CD4-positive, CD25-positive, alpha-beta regulatory T cell (primary cell): ENCODE results near the gene PGC. TPM values are rescaled to one million over a fixed set of nuclear protein-coding genes. Genes with fewer than 3 reads are reported as not detected.
"Not testable (repeated sequence)": the region's sequence is repeated elsewhere in the genome, so short reads cannot be mapped to it uniquely, and the experiment has no call there.

Source experiments
- ATAC-seq, 2 donors: fragments of 150-1000 bp; cut with Tn5 transposase; one replicate each; pipeline ENCODE4 v1.10.0; 2021; ENCODE audit warnings: low read depth in 2 of 2, moderate number of reproducible peaks in 2 of 2, moderate library complexity in 1 of 2
- DNase-seq, 3 donors: peaks; one replicate each; pipeline versions ENCODE4 v3.0.0 to v3.0.0-alpha.2; 2012 to 2022; ENCODE audit warnings: mixed read lengths in 1 of 3
- H3K27ac ChIP-seq: one replicate; pipeline ENCODE4 v1.7.0; 2013; ENCODE audit warnings: mild to moderate bottlenecking, low read length; ENCODE audit not compliant: insufficient read depth, poor library complexity, severe bottlenecking
- H3K27me3 ChIP-seq: one replicate; pipeline ENCODE4 v1.7.0; 2013; ENCODE audit warnings: low read length; ENCODE audit not compliant: control insufficient read depth, insufficient read depth
- H3K36me3 ChIP-seq: one replicate; pipeline ENCODE4 v1.7.0; 2013; ENCODE audit warnings: mild to moderate bottlenecking, low read length, moderate library complexity; ENCODE audit not compliant: control insufficient read depth, insufficient read depth
- H3K4me1 ChIP-seq: 2 replicates; pipeline ENCODE4 v1.7.0; 2013; ENCODE audit warnings: mild to moderate bottlenecking, low read length; ENCODE audit not compliant: insufficient read depth, control insufficient read depth, poor library complexity, severe bottlenecking
- H3K4me3 ChIP-seq: one replicate; pipeline ENCODE4 v1.7.0; 2013; ENCODE audit warnings: low read depth, mild to moderate bottlenecking, low read length, moderate library complexity
- H3K9me3 ChIP-seq, 2 experiments: 1 replicate in 1 of 2; 2 replicates in 1 of 2; pipeline ENCODE4 v1.7.0; 2013; ENCODE audit warnings: low read length in 2 of 2, mild to moderate bottlenecking in 1 of 2, moderate library complexity in 1 of 2; ENCODE audit not compliant: control insufficient read depth in 2 of 2
- H3K27ac Mint-ChIP-seq, 3 donors: one replicate each; pipeline ENCODE4 v1.8.0; 2020 to 2022; ENCODE audit warnings: mild to moderate bottlenecking in 3 of 3, mixed read lengths in 3 of 3, moderate library complexity in 2 of 3
- H3K27me3 Mint-ChIP-seq: one replicate; pipeline ENCODE4 v1.8.0; 2022; ENCODE audit warnings: mild to moderate bottlenecking, mixed read lengths
- H3K36me3 Mint-ChIP-seq: one replicate; pipeline ENCODE4 v1.8.0; 2020; ENCODE audit warnings: mixed read lengths
- H3K4me1 Mint-ChIP-seq, 4 donors: one replicate each; pipeline ENCODE4 v1.8.0; 2020 to 2022; ENCODE audit warnings: mixed read lengths in 4 of 4, mild to moderate bottlenecking in 1 of 4
- H3K4me3 Mint-ChIP-seq, 4 donors: one replicate each; pipeline ENCODE4 v1.8.0; 2020 to 2022; ENCODE audit warnings: mild to moderate bottlenecking in 4 of 4, mixed read lengths in 4 of 4, moderate library complexity in 3 of 4
- H3K9me3 Mint-ChIP-seq, 7 donors: one replicate each; pipeline ENCODE4 v1.8.0; 2020 to 2022; ENCODE audit warnings: mixed read lengths in 7 of 7, mild to moderate bottlenecking in 3 of 7, moderate library complexity in 2 of 7
- polyA plus RNA-seq, 4 donors: library from polyadenylated mRNA; unstranded; fragments of 300-500 nt; fragmentation: Illumina TruSeq; gene quantifications; one replicate each; pipeline ENCODE4 v1.2.3, GENCODE V29; 2021
- total RNA-seq: library from RNA; stranded (reverse); gene quantifications from one replicate; pipeline ENCODE4 v1.2.3, GENCODE V29; 2022

The PGC gene
- total and polyA plus RNA-seq, 5 donors from 2014 or later, result not detected

- Mint-ChIP-seq H3K4me1 (no peaks in the 10 kb centered on the region), H3K27me3 (peaks cover 2% of the 10 kb centered on the region), H3K27ac (peak overlapping the region in 1 of 3 donors; percentile 76), H3K36me3 (peaks cover 21% of the 10 kb centered on the region), H3K9me3 (no peaks in the 10 kb centered on the region), H3K4me3 (no peak overlapping the region)
- H3K36me3 ChIP-seq, result peaks cover 31% of the 10 kb centered on the region
- no peak for ATAC-seq
- H3K4me1 ChIP-seq, result no peaks in the 10 kb centered on the region
- H3K9me3 ChIP-seq, result no peaks in the 10 kb centered on the region
- H3K27me3 ChIP-seq, result no peaks in the 10 kb centered on the region
- H3K27ac ChIP-seq, result no peak overlapping the region
- no peak overlapping the region for H3K4me3 ChIP-seq
- DNase-seq, result no peak
These were observed 24.1 kb upstream of the PGC start for GRCh38 chr6:41771058-41771983.

GRCh38 chr6:41770381-41771057, 23.3 kb upstream of the PGC start:
- H3K4me1 Mint-ChIP-seq, result no peaks in the 10 kb centered on the region
- peaks cover 0 to 1% (median 0%) of the 10 kb centered on the region in 7 donors for H3K9me3 Mint-ChIP-seq
- peaks cover 4% of the 10 kb centered on the region for H3K27me3 Mint-ChIP-seq
- no peak overlapping the region for H3K4me3 ChIP-seq
- H3K27ac ChIP-seq, result no peak overlapping the region
- peaks cover 21% of the 10 kb centered on the region for H3K36me3 Mint-ChIP-seq
- no peak overlapping the region for H3K4me3 Mint-ChIP-seq
- no peak overlapping the region for H3K27ac Mint-ChIP-seq
- no peaks in the 10 kb centered on the region for H3K27me3 ChIP-seq
- ATAC-seq, result no peak
- H3K4me1 ChIP-seq, result no peaks in the 10 kb centered on the region
- H3K9me3 ChIP-seq, result no peaks in the 10 kb centered on the region
- H3K36me3 ChIP-seq, result peaks cover 30% of the 10 kb centered on the region
- no peak for DNase-seq

DNA sequence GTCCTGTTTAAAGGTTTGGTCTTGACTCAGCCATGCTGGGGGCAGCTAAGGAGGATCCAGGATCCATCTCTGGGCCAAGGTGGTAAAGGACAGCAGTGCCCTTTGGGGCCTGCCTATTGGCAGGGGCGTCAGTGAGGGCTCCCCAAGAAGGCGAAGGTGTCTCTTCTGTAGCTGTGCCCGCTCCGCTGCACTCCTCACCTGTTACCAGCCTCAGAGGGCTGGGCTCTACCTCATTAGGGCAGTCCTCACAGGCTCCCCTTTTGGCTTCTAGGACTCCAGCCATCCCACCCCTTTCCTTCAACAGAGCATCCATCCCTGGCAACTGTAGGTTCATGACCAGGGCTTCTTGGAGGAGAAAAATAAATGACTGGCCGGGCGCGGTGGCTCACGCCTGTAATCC, 22.2 kb upstream of the PGC start:
- no peaks in the 10 kb centered on the region for H3K9me3 ChIP-seq
- no peak overlapping the region for H3K4me3 ChIP-seq
- ATAC-seq (no peak), DNase-seq (no peak)
- H3K27ac ChIP-seq, result no peak overlapping the region
- H3K36me3 ChIP-seq, result peaks cover 19% of the 10 kb centered on the region
- H3K4me1 ChIP-seq, result no peaks in the 10 kb centered on the region
- Mint-ChIP-seq H3K27ac (peak overlapping the region in 1 of 3 donors; percentile 47), H3K4me1 (no peaks in the 10 kb centered on the region), H3K36me3 (peaks cover 13% of the 10 kb centered on the region), H3K9me3 (peaks cover 0 to 1% (median 0%) of the 10 kb centered on the region in 7 donors), H3K27me3 (peaks cover 4% of the 10 kb centered on the region), H3K4me3 (peak overlapping the region in 1 of 4 donors; percentile 15)
- no peaks in the 10 kb centered on the region for H3K27me3 ChIP-seq

DNA sequence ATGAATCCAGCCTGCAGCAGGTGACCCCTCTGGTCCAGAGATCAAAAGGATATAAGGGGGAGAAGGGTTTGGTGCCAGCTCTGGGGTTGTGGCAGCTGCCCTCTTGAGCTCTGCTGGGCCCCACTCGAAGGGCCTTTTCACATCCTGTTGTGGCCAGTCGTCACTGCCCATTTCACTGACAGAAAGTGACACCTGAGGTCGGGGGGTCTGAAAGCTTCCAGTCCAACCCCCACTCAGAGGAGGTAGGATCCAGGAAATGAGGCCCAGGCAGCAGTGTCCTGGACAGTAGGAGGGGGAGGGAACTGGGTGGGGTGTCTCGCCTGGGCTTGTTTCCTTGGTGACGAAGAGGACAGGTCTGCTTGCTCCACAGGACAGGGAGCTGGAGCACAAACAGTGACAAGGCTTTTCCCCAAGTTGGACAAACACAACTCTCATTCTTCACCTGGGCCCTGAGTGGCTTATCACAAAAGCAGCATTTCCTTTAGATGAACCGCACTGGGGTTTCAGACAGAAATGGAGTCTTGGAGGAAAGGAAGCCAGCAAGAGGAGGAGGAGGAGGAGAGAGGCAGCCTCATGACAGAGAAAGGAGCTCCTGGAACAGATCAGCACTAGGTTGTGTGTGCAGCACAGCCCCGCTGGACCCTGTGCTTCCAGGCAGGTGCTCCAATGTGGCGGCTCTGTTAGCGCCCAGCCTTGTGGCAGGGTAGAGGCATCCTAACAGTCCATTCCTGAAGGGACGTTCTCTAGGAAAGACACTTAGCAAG, 21.5 kb upstream of the PGC start:
- Histone ChIP-seq H3K27me3 (no peaks in the 10 kb centered on the region), H3K4me1 (no peaks in the 10 kb centered on the region), H3K36me3 (peaks cover 16% of the 10 kb centered on the region), H3K27ac (no peak overlapping the region), H3K9me3 (no peaks in the 10 kb centered on the region), H3K4me3 (no peak overlapping the region)
- Mint-ChIP-seq H3K9me3 (peaks cover 0 to 1% (median 0%) of the 10 kb centered on the region in 7 donors), H3K4me1 (no peaks in the 10 kb centered on the region), H3K27ac (peak overlapping the region in 2 of 3 donors; percentile 47 to 51), H3K27me3 (peaks cover 4% of the 10 kb centered on the region), H3K36me3 (peaks cover 9% of the 10 kb centered on the region), H3K4me3 (no peak overlapping the region)
- ATAC-seq (no peak), DNase-seq (peak in 1 of 3 donors; percentile 16)

DNA sequence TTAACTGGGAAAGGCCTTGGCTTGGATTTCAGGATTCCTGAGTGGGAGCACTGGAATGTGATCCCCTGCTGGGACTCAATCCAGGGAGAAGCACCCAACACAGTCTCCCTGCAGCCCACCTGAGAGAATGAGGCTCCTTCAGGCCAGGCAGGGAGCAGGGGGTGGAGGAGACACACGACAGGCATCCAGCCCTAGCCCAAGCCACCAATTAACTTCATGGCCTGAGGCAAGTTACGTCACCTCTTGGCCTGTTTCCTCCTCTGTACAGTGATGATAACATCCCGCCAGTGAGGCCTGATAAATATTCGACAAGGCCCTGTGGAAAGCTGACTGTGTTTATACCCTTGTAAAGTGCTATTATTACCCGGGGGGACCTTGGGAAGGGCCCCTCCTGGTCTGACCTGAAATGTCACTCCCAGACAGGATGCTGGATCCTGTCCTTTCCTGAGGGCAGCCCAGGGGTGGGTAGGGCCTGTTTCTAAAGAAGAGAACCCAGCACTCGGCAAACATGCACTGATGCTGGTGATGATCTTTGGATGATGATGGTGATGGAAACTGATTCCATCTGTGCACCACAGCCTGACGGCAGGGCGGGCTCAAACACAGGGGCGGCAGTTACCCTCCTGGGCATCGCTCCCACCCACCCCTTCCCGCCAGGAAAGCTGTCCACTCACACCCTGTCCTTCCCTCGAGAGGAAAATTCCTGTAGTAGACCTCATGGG, 20.1 kb upstream of the PGC start:
- Mint-ChIP-seq H3K27ac (peak overlapping the region in 1 of 3 donors; percentile 52), H3K4me3 (peak overlapping the region in 1 of 4 donors; percentile 43)
- no peak for ATAC-seq

GRCh38 chr6:41766043-41766664, 19.0 kb upstream of the PGC start:
- not testable (repeated sequence) for H3K36me3 ChIP-seq, H3K4me3 Mint-ChIP-seq, H3K9me3 Mint-ChIP-seq, H3K27ac Mint-ChIP-seq, DNase-seq, H3K4me3 ChIP-seq, H3K9me3 ChIP-seq, H3K27me3 Mint-ChIP-seq, H3K27ac ChIP-seq, ATAC-seq, H3K36me3 Mint-ChIP-seq, H3K4me1 Mint-ChIP-seq, H3K4me1 ChIP-seq, H3K27me3 ChIP-seq

More for the DNA sequence above, 20.1 kb upstream of the PGC start:
- peaks cover 0 to 3% (median 0%) of the 10 kb centered on the region in 7 donors for H3K9me3 Mint-ChIP-seq
- H3K36me3 Mint-ChIP-seq, result peaks cover 4% of the 10 kb centered on the region
- H3K4me1 Mint-ChIP-seq, result no peaks in the 10 kb centered on the region
- no peak overlapping the region for H3K4me3 ChIP-seq
- DNase-seq, result no peak
- no peaks in the 10 kb centered on the region for H3K4me1 ChIP-seq
- H3K27me3 ChIP-seq, result peaks cover 2% of the 10 kb centered on the region
- peaks cover 10% of the 10 kb centered on the region for H3K36me3 ChIP-seq
- H3K27ac ChIP-seq, result no peak overlapping the region
- H3K9me3 ChIP-seq, result no peaks in the 10 kb centered on the region
- peaks cover 4% of the 10 kb centered on the region for H3K27me3 Mint-ChIP-seq

DNA sequence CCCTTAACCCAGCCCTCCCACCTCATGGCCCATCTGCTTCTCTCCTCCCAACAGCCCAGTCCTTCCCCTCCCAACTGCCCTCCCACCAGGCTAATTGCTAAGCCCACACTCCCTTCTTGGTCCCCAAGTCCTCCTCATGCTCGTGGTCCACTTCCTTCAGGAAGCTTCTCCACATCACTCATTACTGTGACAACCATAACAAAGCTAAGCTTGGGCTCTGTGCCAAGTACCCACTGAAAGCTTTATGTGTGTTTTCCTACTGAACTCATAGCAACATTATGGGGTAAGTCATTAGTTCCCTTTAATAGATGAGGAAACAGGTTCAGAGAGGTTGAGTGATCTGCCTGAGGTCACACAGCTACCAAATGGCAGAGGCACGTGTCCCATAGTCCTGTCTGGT, 16.3 kb upstream of the PGC start:
- Histone ChIP-seq H3K4me1 (no peaks in the 10 kb centered on the region), H3K27me3 (peaks cover 2% of the 10 kb centered on the region), H3K4me3 (no peak overlapping the region), H3K27ac (no peak overlapping the region), H3K36me3 (no peaks in the 10 kb centered on the region), H3K9me3 (no peaks in the 10 kb centered on the region)
- DNase-seq, result no peak
- peaks cover 0 to 3% (median 0%) of the 10 kb centered on the region in 7 donors for H3K9me3 Mint-ChIP-seq
- no peaks in the 10 kb centered on the region for H3K36me3 Mint-ChIP-seq
- H3K27ac Mint-ChIP-seq, result no peak overlapping the region
- H3K4me1 Mint-ChIP-seq, result no peaks in the 10 kb centered on the region
- no peak for ATAC-seq
- peaks cover 8% of the 10 kb centered on the region for H3K27me3 Mint-ChIP-seq
- no peak overlapping the region for H3K4me3 Mint-ChIP-seq
